H9 (cell line): ENCODE measurements around the gene KDM2B. TPM values are rescaled to one million over a fixed set of nuclear protein-coding genes. Genes with fewer than 3 reads are reported as not detected.

Experiments
- DNase-seq: peaks from one replicate; pipeline ENCODE4 v3.0.0-alpha.2; 2017
- H2AFZ ChIP-seq: one replicate; pipeline ENCODE4 v1.6.1; 2013; ENCODE audit warnings: mild to moderate bottlenecking, low read length, control low read depth, moderate library complexity
- H2AK5ac ChIP-seq: 2 replicates; pipeline ENCODE4 v1.6.1; 2013; ENCODE audit warnings: low read length, control low read depth, mixed read lengths; ENCODE audit not compliant: insufficient read length
- H2BK120ac ChIP-seq: one replicate; pipeline ENCODE4 v1.6.1; 2013; ENCODE audit warnings: low read depth, mild to moderate bottlenecking, low read length, control low read depth, inconsistent platforms; ENCODE audit not compliant: poor library complexity, severe bottlenecking
- H2BK12ac ChIP-seq: 2 replicates; pipeline ENCODE4 v1.6.1; 2013; ENCODE audit warnings: low read length, control low read depth, mixed read lengths, low read depth; ENCODE audit not compliant: insufficient read length
- H2BK15ac ChIP-seq: 2 replicates; pipeline ENCODE4 v1.6.1; 2013; ENCODE audit warnings: low read depth, low read length, control low read depth
- H2BK20ac ChIP-seq: one replicate; pipeline ENCODE4 v1.6.1; 2013; ENCODE audit warnings: low read depth, mild to moderate bottlenecking, low read length, control low read depth, inconsistent platforms; ENCODE audit not compliant: poor library complexity, severe bottlenecking
- H2BK5ac ChIP-seq: 2 replicates; pipeline ENCODE4 v1.6.1; 2013; ENCODE audit warnings: low read length, control low read depth, mixed read lengths; ENCODE audit not compliant: insufficient read length
- H3K14ac ChIP-seq: 2 replicates; pipeline ENCODE4 v1.6.1; 2013; ENCODE audit warnings: low read length, control low read depth; ENCODE audit not compliant: insufficient read depth
- H3K18ac ChIP-seq: 2 replicates; pipeline ENCODE4 v1.6.1; 2013; ENCODE audit warnings: low read depth, mild to moderate bottlenecking, mixed read lengths, low read length, control low read depth; ENCODE audit not compliant: insufficient read length
- H3K23ac ChIP-seq: 2 replicates; pipeline ENCODE4 v1.6.1; 2013; ENCODE audit warnings: low read length, control low read depth, mixed read lengths, low read depth; ENCODE audit not compliant: insufficient read length
- H3K23me2 ChIP-seq: 2 replicates; pipeline ENCODE4 v1.6.1; 2013; ENCODE audit warnings: low read depth, mild to moderate bottlenecking, mixed read lengths, low read length, control low read depth; ENCODE audit not compliant: insufficient read length, poor library complexity, severe bottlenecking
- H3K27ac ChIP-seq: 2 replicates; pipeline ENCODE4 v1.5.1; 2013; ENCODE audit warnings: low read length, control low read depth, mixed read lengths, low read depth; ENCODE audit not compliant: insufficient read length
- H3K27me3 ChIP-seq: 2 replicates; pipeline ENCODE4 v1.6.1; 2013; ENCODE audit warnings: low read length, control low read depth, inconsistent platforms; ENCODE audit not compliant: insufficient read depth
- H3K4ac ChIP-seq: 2 replicates; pipeline ENCODE4 v1.6.1; 2013; ENCODE audit warnings: low read depth, mild to moderate bottlenecking, control low read depth, inconsistent platforms, low read length, moderate library complexity
- H3K4me1 ChIP-seq: 2 replicates; pipeline ENCODE4 v1.6.1; 2013; ENCODE audit warnings: low read length, control low read depth, inconsistent platforms; ENCODE audit not compliant: insufficient read depth
- H3K4me2 ChIP-seq: 2 replicates; pipeline ENCODE4 v1.6.1; 2013; ENCODE audit warnings: low read length, control low read depth, mixed read lengths; ENCODE audit not compliant: insufficient read length, insufficient read depth
- H3K56ac ChIP-seq: 2 replicates; pipeline ENCODE4 v1.6.1; 2013; ENCODE audit warnings: low read depth, mild to moderate bottlenecking, mixed read lengths, low read length, control low read depth; ENCODE audit not compliant: insufficient read length
- H3K79me1 ChIP-seq: 2 replicates; pipeline ENCODE4 v1.6.1; 2013; ENCODE audit warnings: low read depth, mild to moderate bottlenecking, moderate library complexity, low read length, control low read depth, inconsistent platforms; ENCODE audit not compliant: insufficient read depth, poor library complexity, severe bottlenecking
- H3K79me2 ChIP-seq: 2 replicates; pipeline ENCODE4 v1.6.1; 2013; ENCODE audit warnings: low read length, control low read depth, inconsistent platforms; ENCODE audit not compliant: insufficient read depth
- H3K9ac ChIP-seq: 2 replicates; pipeline ENCODE4 v1.6.1; 2013; ENCODE audit warnings: low read length, control low read depth, mixed read lengths; ENCODE audit not compliant: insufficient read length; ENCODE audit errors: extremely low read depth
- H3K9me3 ChIP-seq: one replicate; pipeline ENCODE4 v1.6.1; 2013; ENCODE audit warnings: low read depth, low read length, inconsistent platforms; ENCODE audit not compliant: control insufficient read depth
- H3T11ph ChIP-seq: one replicate; pipeline ENCODE4 v1.6.1; 2013; ENCODE audit warnings: mild to moderate bottlenecking, low read length, control low read depth, inconsistent platforms
- H4K20me1 ChIP-seq: one replicate; pipeline ENCODE4 v1.6.1; 2013; ENCODE audit not compliant: control insufficient read depth, insufficient read length, insufficient read depth
- H4K5ac ChIP-seq: 2 replicates; pipeline ENCODE4 v1.6.1; 2013; ENCODE audit warnings: low read depth, mild to moderate bottlenecking, mixed read lengths, low read length, control low read depth; ENCODE audit not compliant: insufficient read length
- H4K8ac ChIP-seq: replicated peaks from 2 replicates; pipeline ENCODE4 v1.6.1; 2013; ENCODE audit warnings: low read length, control low read depth, mixed read lengths, low read depth; ENCODE audit not compliant: insufficient read length
- H4K91ac ChIP-seq: 2 replicates; pipeline ENCODE4 v1.6.1; 2013; ENCODE audit warnings: low read depth, mild to moderate bottlenecking, moderate library complexity, mixed read lengths, low read length, control low read depth; ENCODE audit not compliant: insufficient read length
- H3K27ac Mint-ChIP-seq, 3 experiments: 2 replicates in 2 of 3; 3 replicates in 1 of 3; pipeline ENCODE4 v1.8.0; 2020 to 2021; ENCODE audit warnings: mixed read lengths in 3 of 3, mild to moderate bottlenecking in 1 of 3, moderate library complexity in 1 of 3
- H3K27me3 Mint-ChIP-seq: 2 replicates; pipeline ENCODE4 v1.8.0; 2021; ENCODE audit warnings: low read depth, mild to moderate bottlenecking, moderate library complexity, mixed read lengths
- H3K36me3 Mint-ChIP-seq, 3 experiments: 2 replicates in 2 of 3; 3 replicates in 1 of 3; pipeline ENCODE4 v1.8.0; 2020 to 2021; ENCODE audit warnings: low read depth in 3 of 3, mixed read lengths in 3 of 3; ENCODE audit not compliant: insufficient read depth in 1 of 3
- H3K4me1 Mint-ChIP-seq, 2 experiments: 2 replicates each; pipeline ENCODE4 v1.8.0; 2020; ENCODE audit warnings: mixed read lengths in 2 of 2
- H3K4me3 Mint-ChIP-seq, 2 experiments: 2 replicates in 1 of 2; 3 replicates in 1 of 2; pipeline ENCODE4 v1.8.0; 2020 to 2021; ENCODE audit warnings: mild to moderate bottlenecking in 2 of 2, mixed read lengths in 2 of 2, moderate library complexity in 1 of 2
- H3K9me3 Mint-ChIP-seq, 2 experiments: 2 replicates in 1 of 2; 3 replicates in 1 of 2; pipeline ENCODE4 v1.8.0; 2020; ENCODE audit warnings: mild to moderate bottlenecking in 2 of 2, mixed read lengths in 2 of 2, moderate library complexity in 1 of 2
- CTCF ChIP-seq: fragments of 200-600 bp; sonication (generic); conservative IDR thresholded peaks from 3 replicates; pipeline ENCODE4 v1.8.0; 2021; ENCODE audit warnings: antibody characterized with exemption, mild to moderate bottlenecking
- WGBS: extraction: QIAGEN DNeasy Blood & Tissue Kit; methylation state at CpG from one replicate; pipeline ENCODE4 v1.1.7; 2013; ENCODE audit warnings: missing lambda C conversion rate, low lambda C conversion rate, mixed read lengths; ENCODE audit not compliant: insufficient read length; ENCODE audit errors: extremely low coverage; 5-methylcytosine and 5-hydroxymethylcytosine counted together
- total RNA-seq: library from RNA; stranded (reverse); gene quantifications from 2 replicates; pipeline ENCODE4 v1.2.1, GENCODE V29; 2021

KDM2B gene
- total RNA-seq, 1 experiment from 2014 or later, result 143 TPM

DNA sequence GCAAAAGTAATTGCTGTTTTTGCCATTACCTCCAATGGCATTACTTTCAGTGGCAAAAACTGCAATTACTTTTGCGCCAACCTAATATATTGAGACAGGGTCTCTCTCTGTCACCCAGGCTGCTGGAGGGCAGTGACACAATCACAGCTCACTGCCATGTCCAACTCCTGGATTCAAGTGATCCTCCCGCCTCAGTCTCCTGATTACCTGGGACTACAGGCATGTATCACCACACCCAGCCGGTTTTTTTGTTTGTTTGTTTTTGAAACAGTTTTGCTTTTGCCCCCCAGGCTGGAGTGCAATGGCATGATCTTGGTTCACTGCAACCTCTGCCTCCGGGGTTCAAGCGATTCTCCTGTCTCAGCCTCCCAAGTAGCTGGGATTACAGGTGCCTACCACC, 15.7 kb upstream of the KDM2B start:
- Histone ChIP-seq H3K9ac (no peak overlapping the region), H3K79me2 (no peaks in the 10 kb centered on the region), H3K23ac (no peak overlapping the region), H2BK20ac (no peak overlapping the region), H2AK5ac (no peak overlapping the region), H2BK120ac (no peak overlapping the region), H3K18ac (no peak overlapping the region), H2BK5ac (no peak overlapping the region), H3K9me3 (no peaks in the 10 kb centered on the region), H4K8ac (no peak overlapping the region), H3K4ac (no peak overlapping the region), H4K5ac (no peak overlapping the region), H3K79me1 (no peaks in the 10 kb centered on the region), H3T11ph (no peak overlapping the region), H3K14ac (no peak overlapping the region), H3K27ac (no peak overlapping the region), H2BK12ac (no peak overlapping the region), H3K4me2 (no peak overlapping the region), H3K56ac (no peak overlapping the region), H4K20me1 (no peaks in the 10 kb centered on the region), H2BK15ac (no peak overlapping the region), H3K23me2 (no peaks in the 10 kb centered on the region), H2AFZ (no peak overlapping the region), H3K4me1 (no peaks in the 10 kb centered on the region), H3K27me3 (no peaks in the 10 kb centered on the region), H4K91ac (no peak overlapping the region)
- Mint-ChIP-seq H3K9me3 (no peaks in the 10 kb centered on the region), H3K27me3 (no peaks in the 10 kb centered on the region; the same call in 1 of the 2 replicates), H3K4me3 (no peak overlapping the region; a peak in 1 of 5 replicates), H3K27ac (no peak overlapping the region), H3K36me3 (peaks cover 2 to 39% (median 19%) of the 10 kb centered on the region in 3 experiments; a peak in 6 of 7 replicates), H3K4me1 (peaks cover 9 to 13% of the 10 kb centered on the region in 2 experiments)
- DNase-seq, result no peak
- WGBS, result no CpG with 5 or more reads among the region's 5 CpGs
- no peak for TF ChIP-seq CTCF
